Measurements from ENCODE around the gene PPP2R5C.

PPP2R5C gene

DNA sequence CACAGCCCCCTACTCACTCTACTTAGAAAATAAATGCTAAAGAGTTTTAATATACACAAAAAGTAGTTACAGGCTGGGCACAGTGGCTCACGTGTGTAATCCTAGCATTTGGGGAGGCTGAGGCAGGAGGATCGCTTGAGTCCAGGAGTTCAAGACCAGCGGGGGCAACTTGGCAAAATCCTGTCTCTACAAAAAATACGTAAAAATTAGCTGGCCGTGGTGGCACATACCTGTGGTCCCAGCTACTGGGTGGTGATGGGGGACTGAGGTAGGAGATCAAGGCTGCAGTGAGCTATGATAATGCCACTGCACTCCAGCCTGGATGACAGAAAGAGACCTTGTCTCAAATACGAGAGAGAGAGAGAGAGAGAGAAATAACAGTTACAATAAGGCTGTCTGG is 193.0 kb downstream of the PPP2R5C start:
- Histone ChIP-seq H3K36me3 (replicated peaks) (no peaks in the 10 kb centered on the region), H3K27me3 (replicated peaks) (no peaks in the 10 kb centered on the region), H3K4me3 (ENCODE audit: low read depth, low read length) (no peak overlapping the region), H3K27ac (no peak overlapping the region)
- no peak for DNase-seq
- TF ChIP-seq, protein P1, sequence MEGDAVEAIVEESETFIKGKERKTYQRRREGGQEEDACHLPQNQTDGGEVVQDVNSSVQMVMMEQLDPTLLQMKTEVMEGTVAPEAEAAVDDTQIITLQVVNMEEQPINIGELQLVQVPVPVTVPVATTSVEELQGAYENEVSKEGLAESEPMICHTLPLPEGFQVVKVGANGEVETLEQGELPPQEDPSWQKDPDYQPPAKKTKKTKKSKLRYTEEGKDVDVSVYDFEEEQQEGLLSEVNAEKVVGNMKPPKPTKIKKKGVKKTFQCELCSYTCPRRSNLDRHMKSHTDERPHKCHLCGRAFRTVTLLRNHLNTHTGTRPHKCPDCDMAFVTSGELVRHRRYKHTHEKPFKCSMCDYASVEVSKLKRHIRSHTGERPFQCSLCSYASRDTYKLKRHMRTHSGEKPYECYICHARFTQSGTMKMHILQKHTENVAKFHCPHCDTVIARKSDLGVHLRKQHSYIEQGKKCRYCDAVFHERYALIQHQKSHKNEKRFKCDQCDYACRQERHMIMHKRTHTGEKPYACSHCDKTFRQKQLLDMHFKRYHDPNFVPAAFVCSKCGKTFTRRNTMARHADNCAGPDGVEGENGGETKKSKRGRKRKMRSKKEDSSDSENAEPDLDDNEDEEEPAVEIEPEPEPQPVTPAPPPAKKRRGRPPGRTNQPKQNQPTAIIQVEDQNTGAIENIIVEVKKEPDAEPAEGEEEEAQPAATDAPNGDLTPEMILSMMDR (IDR thresholded peaks at IDR 0.05; ENCODE audit: low read depth, low read length, missing control alignments), result no peak
- in situ Hi-C loops (cut with HindIII; ENCODE audit: low pct_ligation_motif_present, low sequenced_read_pairs), result no loop called here

DNA sequence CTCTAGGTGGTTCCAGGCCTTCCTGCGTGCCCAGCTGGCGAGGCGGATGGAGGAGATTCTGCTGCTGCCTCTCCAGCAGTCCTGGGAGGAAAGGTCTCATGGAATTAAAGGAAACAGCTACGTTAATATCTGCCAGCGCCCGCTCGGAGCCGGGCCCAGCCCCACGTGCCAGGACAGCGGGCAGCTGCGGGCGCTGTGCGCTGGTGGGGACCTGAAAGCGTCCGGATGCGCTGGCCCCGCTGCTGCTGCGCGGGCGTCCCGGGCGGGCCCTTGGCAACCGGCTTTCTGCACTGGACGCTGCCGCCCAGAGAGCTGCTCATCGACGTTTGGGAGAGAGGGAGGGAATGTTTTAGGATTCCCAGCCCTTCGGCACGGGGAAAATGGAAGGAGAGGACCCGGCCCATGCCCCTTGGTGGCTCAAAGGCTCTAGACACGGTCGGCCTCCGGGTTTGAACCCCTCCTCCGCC is 194.2 kb downstream of the PPP2R5C start:
- in situ Hi-C loops (cut with HindIII; ENCODE audit: low pct_ligation_motif_present, low sequenced_read_pairs), result no loop called here
- Histone ChIP-seq H3K4me3 (ENCODE audit: low read depth, low read length) (no peak overlapping the region), H3K36me3 (replicated peaks) (no peaks in the 10 kb centered on the region), H3K27me3 (replicated peaks) (no peaks in the 10 kb centered on the region), H3K27ac (no peak overlapping the region)
- DNase-seq, result no peak
- TF ChIP-seq, protein P1 (IDR thresholded peaks at IDR 0.05; ENCODE audit: low read depth, low read length, missing control alignments), result no peak

DNA sequence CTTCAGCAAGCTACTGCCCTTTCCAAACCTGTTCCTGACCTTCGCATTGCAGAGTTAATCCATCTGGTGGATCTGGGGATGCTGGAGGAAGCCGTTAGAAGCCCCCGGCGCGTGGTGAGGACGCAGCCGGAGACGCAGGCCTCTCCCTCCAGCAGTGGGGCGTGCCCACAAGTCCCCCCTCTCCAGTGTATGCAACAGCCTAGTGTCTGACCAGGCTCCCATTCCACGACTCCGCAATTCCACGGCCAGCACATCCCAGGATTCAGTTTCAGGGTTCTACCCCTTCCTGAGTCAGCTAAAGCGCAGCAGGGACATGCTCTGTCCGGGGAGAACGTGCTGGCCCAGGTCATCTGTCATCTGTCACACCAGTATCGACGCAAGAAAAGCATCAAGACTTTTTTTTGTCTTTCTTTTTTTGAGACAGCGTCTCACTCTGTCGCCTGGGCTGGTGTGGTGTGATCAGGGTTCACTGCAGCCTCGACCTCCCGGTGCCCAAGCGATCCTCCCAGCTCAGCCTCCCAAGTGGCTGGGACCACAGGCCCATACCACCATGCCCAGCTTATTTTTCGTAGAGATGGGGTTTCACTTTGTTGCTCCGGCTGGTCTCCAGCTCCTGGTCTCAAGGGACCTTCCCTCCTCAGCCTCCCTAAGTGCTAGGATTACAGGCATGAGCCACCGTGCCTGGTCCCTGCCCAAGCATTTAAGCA is 194.8 kb downstream of the PPP2R5C start:
- Histone ChIP-seq H3K36me3 (replicated peaks) (no peaks in the 10 kb centered on the region), H3K27ac (no peak overlapping the region), H3K4me3 (ENCODE audit: low read depth, low read length) (no peak overlapping the region), H3K27me3 (replicated peaks) (no peaks in the 10 kb centered on the region)
- no peak for DNase-seq
- in situ Hi-C loops (cut with HindIII; ENCODE audit: low pct_ligation_motif_present, low sequenced_read_pairs), result no loop called here
- TF ChIP-seq, protein P1 (IDR thresholded peaks at IDR 0.05; ENCODE audit: low read depth, low read length, missing control alignments), result no peak

DNA sequence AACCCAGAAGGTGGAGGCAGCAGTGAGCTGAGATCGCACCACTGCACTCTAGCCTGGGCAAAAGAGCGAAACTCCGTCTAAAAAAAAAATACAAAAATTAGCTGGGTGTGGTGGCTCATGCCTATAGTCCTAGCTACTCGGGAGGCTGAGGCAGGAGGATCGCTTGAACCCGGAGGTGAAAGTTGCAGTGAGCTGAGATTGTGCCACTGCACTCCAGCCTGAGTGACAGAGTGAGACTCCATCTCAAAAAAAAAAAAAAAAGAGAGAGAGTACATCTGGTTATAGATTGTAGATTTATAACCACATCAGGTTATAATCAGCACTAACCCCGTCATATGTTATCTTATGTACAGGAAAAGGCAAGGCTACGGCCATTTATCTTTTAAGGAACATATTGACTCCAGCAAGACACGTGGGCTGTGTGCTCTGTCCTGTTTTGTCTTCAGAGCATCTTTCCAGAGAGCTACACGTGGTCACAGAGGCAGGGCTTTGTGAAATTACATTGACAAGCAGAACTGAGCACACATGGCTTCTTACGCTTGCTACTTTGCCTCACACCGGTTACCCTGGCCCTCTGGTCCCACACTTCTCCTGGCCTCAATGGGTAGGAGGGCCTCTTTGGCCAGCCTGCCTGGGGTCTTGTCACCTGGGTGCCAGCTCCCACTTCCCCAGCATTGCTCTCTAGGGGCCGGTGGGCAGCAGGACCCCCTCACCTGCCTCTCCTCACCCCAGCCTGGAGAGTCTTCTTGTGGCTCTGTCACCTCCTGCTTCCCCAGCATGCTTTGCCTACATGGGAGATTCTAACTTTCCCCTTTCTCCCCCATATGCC is 196.1 kb downstream of the PPP2R5C start:
- H3K4me3 ChIP-seq (ENCODE audit: low read depth, low read length), result no peak overlapping the region
- TF ChIP-seq, protein P1 (IDR thresholded peaks at IDR 0.05; ENCODE audit: low read depth, low read length, missing control alignments), result no peak
- H3K36me3 ChIP-seq (replicated peaks), result no peaks in the 10 kb centered on the region
- in situ Hi-C loops (cut with HindIII; ENCODE audit: low pct_ligation_motif_present, low sequenced_read_pairs), result no loop called here
- no peak overlapping the region for H3K27ac ChIP-seq
- no peaks in the 10 kb centered on the region for H3K27me3 ChIP-seq (replicated peaks)
- DNase-seq, result no peak

DNA sequence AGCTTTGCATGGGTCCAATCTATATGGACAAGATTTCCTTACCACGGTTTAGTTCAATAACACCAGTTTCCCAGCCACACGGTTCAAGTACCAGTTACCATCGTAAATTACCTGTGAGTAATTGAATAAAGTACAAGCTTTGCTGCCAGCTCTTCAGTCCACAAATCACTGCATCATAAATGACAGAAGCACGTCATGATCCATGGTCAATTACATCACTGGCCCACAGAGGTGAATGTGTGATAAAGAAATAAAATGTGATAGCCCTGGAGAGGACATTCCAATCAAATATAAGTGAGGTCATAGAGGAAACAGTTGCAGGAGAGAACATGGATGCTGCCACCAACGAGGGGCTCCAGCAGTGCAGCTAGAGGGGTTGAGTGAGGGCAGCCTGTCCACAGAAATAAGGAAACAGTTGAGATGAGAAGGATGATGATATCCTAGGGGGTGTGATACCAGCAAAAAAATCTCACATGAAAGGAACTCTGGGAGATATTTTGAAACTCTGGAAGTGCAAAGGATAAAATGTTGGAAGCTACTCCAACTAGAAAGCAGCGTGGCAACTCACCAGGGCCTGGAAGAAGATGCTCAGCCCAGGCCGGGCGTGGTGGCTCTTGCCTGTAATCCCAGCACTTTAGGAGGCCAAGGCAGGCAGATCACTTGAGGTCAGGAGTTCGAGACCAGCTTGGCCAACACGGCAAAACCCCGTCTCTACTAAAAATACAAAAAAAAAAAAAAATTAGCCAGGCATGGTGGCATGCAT is 197.1 kb downstream of the PPP2R5C start:
- Histone ChIP-seq H3K27ac (no peak overlapping the region), H3K4me3 (ENCODE audit: low read depth, low read length) (no peak overlapping the region), H3K36me3 (replicated peaks) (no peaks in the 10 kb centered on the region), H3K27me3 (replicated peaks) (no peaks in the 10 kb centered on the region)
- no peak for DNase-seq
- TF ChIP-seq, protein P1 (IDR thresholded peaks at IDR 0.05; ENCODE audit: low read depth, low read length, missing control alignments), result no peak
- in situ Hi-C loops (cut with HindIII; ENCODE audit: low pct_ligation_motif_present, low sequenced_read_pairs), result no loop called here
